IMR-90 (cell line): ENCODE data around the gene CAMTA1. TPM values are rescaled to one million over a fixed set of nuclear protein-coding genes. Genes with fewer than 3 reads are reported as not detected.

ENCODE experiments used
- ATAC-seq: fragments of 200-7000 bp; cut with Tn5 transposase; 2 replicates; pipeline ENCODE4 v1.9.1; 2020; ENCODE audit warnings: low read depth, mild to moderate bottlenecking, moderate library complexity
- BruUV-seq: library from RNA; stranded (reverse); fragments of 400-500 nt; replicated peaks from 2 replicates; lab custom pipeline; 2021; lab: Mats Ljungman, UMichigan
- CTCF ChIA-PET: fragments of 300-600 bp; formaldehyde crosslinking; extraction: SDS; loops from one replicate; lab custom pipeline; 2021; ENCODE audit warnings: antibody characterized with exemption; lab: Yijun Ruan, JAX
- POLR2A ChIA-PET: fragments of 300-600 bp; sonication (Branson Sonifier 250); formaldehyde crosslinking; loops from one replicate; lab custom pipeline; 2022; ENCODE audit warnings: antibody characterized with exemption; ENCODE audit not compliant: unreplicated experiment; lab: Charles Lee
- DNase-seq: peaks from one replicate; pipeline ENCODE4 v3.0.0; 2013
- H2AFZ ChIP-seq: replicated peaks from 2 replicates; pipeline ENCODE3; 2013; ENCODE audit warnings: low read length, mild to moderate bottlenecking; ENCODE audit not compliant: poor library complexity
- H2AK5ac ChIP-seq: 2 replicates; pipeline ENCODE4 v1.6.1; 2013; ENCODE audit warnings: low read depth, low read length, inconsistent platforms
- H2AK9ac ChIP-seq: replicated peaks from 2 replicates; pipeline ENCODE3; 2013; ENCODE audit warnings: mild to moderate bottlenecking, low read depth, low read length, moderate library complexity; ENCODE audit not compliant: poor library complexity
- H2BK120ac ChIP-seq: 2 replicates; pipeline ENCODE4 v1.6.1; 2013; ENCODE audit warnings: low read depth, low read length, inconsistent platforms
- H2BK15ac ChIP-seq: 3 replicates; pipeline ENCODE4 v1.6.1; 2013; ENCODE audit warnings: low read depth, low read length, inconsistent platforms
- H2BK20ac ChIP-seq: 2 replicates; pipeline ENCODE4 v1.6.1; 2013; ENCODE audit warnings: low read depth, mild to moderate bottlenecking, inconsistent platforms, low read length, moderate library complexity
- H2BK5ac ChIP-seq: 2 replicates; pipeline ENCODE4 v1.6.1; 2013; ENCODE audit warnings: mild to moderate bottlenecking, low read depth, low read length, inconsistent platforms; ENCODE audit not compliant: poor library complexity, severe bottlenecking
- H3K14ac ChIP-seq: replicated peaks from 2 replicates; pipeline ENCODE4 v1.6.1; 2013; ENCODE audit warnings: low read depth, low read length, inconsistent platforms
- H3K18ac ChIP-seq: 2 replicates; pipeline ENCODE4 v1.6.1; 2013; ENCODE audit warnings: low read depth, low read length, control low read depth
- H3K23ac ChIP-seq: 2 replicates; pipeline ENCODE4 v1.6.1; 2013; ENCODE audit warnings: low read depth, low read length, inconsistent platforms
- H3K27ac ChIP-seq: 2 replicates; pipeline ENCODE4 v1.5.1; 2013; ENCODE audit warnings: mild to moderate bottlenecking, control low read depth, low read length; ENCODE audit not compliant: insufficient read depth
- H3K27me3 ChIP-seq: 2 replicates; pipeline ENCODE4 v1.6.1; 2013; ENCODE audit warnings: low read length; ENCODE audit not compliant: control insufficient read depth, insufficient read depth
- H3K36me3 ChIP-seq: 2 replicates; pipeline ENCODE4 v1.6.1; 2013; ENCODE audit warnings: low read length, mixed read lengths; ENCODE audit not compliant: control insufficient read depth, insufficient read depth
- H3K4ac ChIP-seq: 2 replicates; pipeline ENCODE4 v1.6.1; 2013; ENCODE audit warnings: low read depth, low read length, inconsistent platforms
- H3K4me1 ChIP-seq: 2 replicates; pipeline ENCODE4 v1.6.1; 2013; ENCODE audit warnings: low read length, mixed read lengths; ENCODE audit not compliant: control insufficient read depth, insufficient read depth
- H3K4me2 ChIP-seq: 2 replicates; pipeline ENCODE4 v1.6.1; 2013; ENCODE audit warnings: low read depth, mild to moderate bottlenecking, control low read depth, low read length, moderate library complexity
- H3K4me3 ChIP-seq: 2 replicates; pipeline ENCODE4 v1.5.1; 2013; ENCODE audit warnings: low read depth, mild to moderate bottlenecking, control low read depth, low read length, moderate library complexity; ENCODE audit not compliant: insufficient read depth
- H3K56ac ChIP-seq: 2 replicates; pipeline ENCODE4 v1.6.1; 2013; ENCODE audit warnings: low read length, inconsistent platforms; ENCODE audit not compliant: insufficient read depth; ENCODE audit errors: extremely low read depth
- H3K79me1 ChIP-seq, 2 experiments: 2 replicates each; pipeline ENCODE4 v1.6.1; 2013; ENCODE audit warnings: low read length in 2 of 2, inconsistent platforms in 1 of 2, low read depth in 1 of 2
- H3K9ac ChIP-seq: 2 replicates; pipeline ENCODE4 v1.6.1; 2013; ENCODE audit warnings: low read depth, low read length, control low read depth
- H3K9me1 ChIP-seq: 2 replicates; pipeline ENCODE4 v1.6.1; 2013; ENCODE audit warnings: low read length, inconsistent platforms; ENCODE audit not compliant: insufficient read depth
- H3K9me3 ChIP-seq: 2 replicates; pipeline ENCODE4 v1.6.1; 2013; ENCODE audit warnings: low read length; ENCODE audit not compliant: control insufficient read depth, insufficient read depth
- H4K20me1 ChIP-seq: 2 replicates; pipeline ENCODE4 v1.6.1; 2013; ENCODE audit warnings: low read length, inconsistent platforms; ENCODE audit not compliant: insufficient read depth
- H4K5ac ChIP-seq: 2 replicates; pipeline ENCODE4 v1.6.1; 2013; ENCODE audit warnings: mild to moderate bottlenecking, low read depth, low read length, control low read depth
- H4K8ac ChIP-seq, 2 experiments: 2 replicates each; pipeline ENCODE4 v1.6.1; 2013; ENCODE audit warnings: low read depth in 2 of 2, low read length in 2 of 2, control low read depth in 1 of 2, inconsistent platforms in 1 of 2
- H4K91ac ChIP-seq: 2 replicates; pipeline ENCODE4 v1.6.1; 2013; ENCODE audit warnings: low read depth, low read length, inconsistent platforms; ENCODE audit not compliant: insufficient read depth
- FOS ChIP-seq: fragments of 150-350 bp; IDR thresholded peaks from 2 replicates; pipeline ENCODE4 v1.6.1; 2016; ENCODE audit warnings: low read depth, low read length
- MAZ ChIP-seq: IDR thresholded peaks from 2 replicates; pipeline ENCODE4 v1.6.1; 2012; ENCODE audit warnings: low read depth, mild to moderate bottlenecking, low read length, improper control_type of control experiment, moderate library complexity, borderline replicate concordance
- NFE2L2 ChIP-seq: fragments of 150-350 bp; IDR thresholded peaks from 2 replicates; pipeline ENCODE4 v1.6.1; 2016; ENCODE audit warnings: low read depth, mild to moderate bottlenecking, low read length
- POLR2A ChIP-seq: IDR thresholded peaks from 2 replicates; pipeline ENCODE4 v1.6.1; 2012; ENCODE audit warnings: mild to moderate bottlenecking, low read depth, low read length
- RAD21 ChIP-seq: IDR thresholded peaks from 2 replicates; pipeline ENCODE4 v1.6.1; 2012; ENCODE audit warnings: low read length, improper control_type of control experiment
- RFX5 ChIP-seq: IDR thresholded peaks from 2 replicates; pipeline ENCODE4 v1.8.0; 2012; ENCODE audit warnings: low read depth, mild to moderate bottlenecking, low read length, moderate library complexity
- USF2 ChIP-seq: fragments of 150-350 bp; IDR thresholded peaks from 2 replicates; pipeline ENCODE4 v1.6.1; 2017; ENCODE audit warnings: mild to moderate bottlenecking, antibody characterized with exemption, low read length, low read depth
- WGBS, 2 experiments: methylation state at CpG; one replicate each; pipeline versions ENCODE4 v1.1.5 to v1.1.7; 2013; ENCODE audit warnings: missing lambda C conversion rate in 2 of 2; ENCODE audit not compliant: insufficient read length in 1 of 2; ENCODE audit errors: extremely low coverage in 2 of 2; 5-methylcytosine and 5-hydroxymethylcytosine counted together
- dilution Hi-C: fragments of 300-500 bp; cut with HindIII; formaldehyde crosslinking; loops from one replicate; pipeline ENCODE4 v1.14.3; 2018; ENCODE audit warnings: low sequenced_read_pairs; ENCODE audit not compliant: unreplicated experiment
- in situ Hi-C: fragments of 300-500 bp; cut with MboI; formaldehyde crosslinking; loops from 3 replicates; pipeline ENCODE4 v1.14.3; 2019; ENCODE audit warnings: low sequenced_read_pairs, inconsistent platforms, mixed read lengths
- intact Hi-C: fragments of 100-400 bp; cut with micrococcal nuclease; formaldehyde crosslinking; loops from 2 replicates; pipeline ENCODE4 v1.10.0; 2022
- polyA plus RNA-seq, 3 experiments: library from polyadenylated mRNA; depleted of rRNA; stranded (reverse); fragments of >200 nt; gene quantifications; 2 replicates each; pipeline ENCODE4 v1.2.3, GENCODE V29; 2012; ENCODE audit warnings: low replicate concordance in 1 of 3
- total RNA-seq: library from RNA; depleted of rRNA; stranded (reverse); fragments of >200 nt; gene quantifications from 2 replicates; pipeline ENCODE4 v1.2.3, GENCODE V29; 2012
- TF ChIP-seq, protein P1 (sequence below): conservative IDR thresholded peaks from 2 replicates; pipeline ENCODE4 v1.5.1; 2012; ENCODE audit warnings: mild to moderate bottlenecking, low read depth, low read length, improper control_type of control experiment

CAMTA1 gene
- total and polyA plus RNA-seq, 2 of the 4 experiments (the other 2 are of a cell fraction): 35.5 to 74.3 TPM

GRCh38 chr1:6918186-6918924 lies 133.1 kb downstream of the CAMTA1 start:
- TF ChIP-seq NFE2L2: no peak
- TF ChIP-seq, protein P1, sequence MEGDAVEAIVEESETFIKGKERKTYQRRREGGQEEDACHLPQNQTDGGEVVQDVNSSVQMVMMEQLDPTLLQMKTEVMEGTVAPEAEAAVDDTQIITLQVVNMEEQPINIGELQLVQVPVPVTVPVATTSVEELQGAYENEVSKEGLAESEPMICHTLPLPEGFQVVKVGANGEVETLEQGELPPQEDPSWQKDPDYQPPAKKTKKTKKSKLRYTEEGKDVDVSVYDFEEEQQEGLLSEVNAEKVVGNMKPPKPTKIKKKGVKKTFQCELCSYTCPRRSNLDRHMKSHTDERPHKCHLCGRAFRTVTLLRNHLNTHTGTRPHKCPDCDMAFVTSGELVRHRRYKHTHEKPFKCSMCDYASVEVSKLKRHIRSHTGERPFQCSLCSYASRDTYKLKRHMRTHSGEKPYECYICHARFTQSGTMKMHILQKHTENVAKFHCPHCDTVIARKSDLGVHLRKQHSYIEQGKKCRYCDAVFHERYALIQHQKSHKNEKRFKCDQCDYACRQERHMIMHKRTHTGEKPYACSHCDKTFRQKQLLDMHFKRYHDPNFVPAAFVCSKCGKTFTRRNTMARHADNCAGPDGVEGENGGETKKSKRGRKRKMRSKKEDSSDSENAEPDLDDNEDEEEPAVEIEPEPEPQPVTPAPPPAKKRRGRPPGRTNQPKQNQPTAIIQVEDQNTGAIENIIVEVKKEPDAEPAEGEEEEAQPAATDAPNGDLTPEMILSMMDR: no peak
- TF ChIP-seq RAD21: no peak
- TF ChIP-seq FOS: no peak
- TF ChIP-seq MAZ: no peak
- TF ChIP-seq RFX5: no peak
- no peak for TF ChIP-seq POLR2A
- TF ChIP-seq USF2: no peak
- H2AK9ac ChIP-seq: no peak overlapping the region
- in situ Hi-C loops: no loop called here
- DNase-seq (no peak), ATAC-seq (no peak)
- H2AK5ac ChIP-seq: no peak overlapping the region
- 76% methylated on average over 3 of the region's 13 CpGs; no CpG with 5 or more reads in 1 of the 2 experiments for WGBS, 2 experiments
- H3K27me3 ChIP-seq: peaks cover 13% of the 10 kb centered on the region; the same call in 1 of the 2 replicates
- H3K4me2 ChIP-seq: no peak overlapping the region
- ChIA-PET CTCF (no interaction called here), POLR2A (no interaction called here)
- H2BK120ac ChIP-seq: no peak overlapping the region
- no peak overlapping the region for H3K27ac ChIP-seq
- no peak overlapping the region for H3K14ac ChIP-seq
- no peaks in the 10 kb centered on the region for H3K79me1 ChIP-seq
- BruUV-seq: no TSS peak
- H3K9me1 ChIP-seq: no peaks in the 10 kb centered on the region
- no peak overlapping the region for H4K8ac ChIP-seq
- no peaks in the 10 kb centered on the region for H3K36me3 ChIP-seq
- H4K91ac ChIP-seq: no peak overlapping the region
- no peak overlapping the region for H2BK5ac ChIP-seq
- H3K4me1 ChIP-seq: no peaks in the 10 kb centered on the region
- intact Hi-C loops: no loop called here
- dilution Hi-C loops: no loop called here
- H2AFZ ChIP-seq: no peak overlapping the region
- H3K9ac ChIP-seq: no peak overlapping the region
- no peak overlapping the region for H3K56ac ChIP-seq
- no peak overlapping the region for H2BK20ac ChIP-seq
- H4K5ac ChIP-seq: no peak overlapping the region
- no peaks in the 10 kb centered on the region for H4K20me1 ChIP-seq
- no peak overlapping the region for H3K4me3 ChIP-seq
- H3K9me3 ChIP-seq: peaks cover 9% of the 10 kb centered on the region
- H3K4ac ChIP-seq: no peak overlapping the region
- no peak overlapping the region for H2BK15ac ChIP-seq
- no peak overlapping the region for H3K18ac ChIP-seq
- H3K23ac ChIP-seq: no peak overlapping the region
